ENCODE results near the gene CXCL12.

The CXCL12 gene

DNA sequence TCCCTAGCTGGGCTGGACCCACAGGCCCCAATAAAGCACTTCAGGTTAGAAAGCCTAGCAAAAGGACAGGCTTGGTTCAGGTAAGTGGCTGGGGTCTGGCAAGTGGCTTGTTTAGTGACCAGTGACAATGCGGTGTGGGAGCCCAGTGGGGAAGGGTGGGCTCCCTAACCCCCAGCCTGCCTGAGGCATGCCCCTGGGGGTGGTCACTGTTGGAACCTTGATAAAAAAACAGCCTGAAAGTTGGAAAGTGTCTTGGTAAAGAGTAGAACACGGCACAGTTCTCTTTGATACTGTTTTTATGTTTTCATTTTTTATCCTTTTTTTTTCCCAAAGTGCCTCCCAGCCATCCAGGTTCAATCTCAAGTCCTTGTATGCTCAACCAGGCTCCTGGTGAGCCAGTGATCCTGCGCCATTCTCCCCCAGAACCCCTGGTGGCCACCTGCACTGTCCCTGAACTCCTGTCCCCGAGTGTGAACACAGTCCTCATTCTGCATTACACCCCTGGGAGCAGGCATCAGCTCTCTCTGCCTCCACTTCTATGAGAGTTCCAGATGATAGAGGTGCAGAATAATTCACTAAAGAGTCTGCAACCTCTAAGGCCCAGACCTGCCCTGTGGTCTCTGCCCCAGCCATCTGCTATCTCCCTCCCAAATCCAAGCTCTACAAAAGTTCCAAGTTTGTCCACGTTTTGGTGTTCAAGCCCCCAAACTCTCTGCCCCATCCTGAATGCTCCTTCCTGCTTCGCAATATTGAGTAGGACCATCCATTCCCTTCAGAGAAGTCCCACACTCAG, 15.0 kb upstream of the CXCL12 start:
- Histone ChIP-seq H3K27ac (no peak overlapping the region), H3K36me3 (no peaks in the 10 kb centered on the region), H3K27me3 (peaks cover 22% of the 10 kb centered on the region), H3K9me3 (no peaks in the 10 kb centered on the region), H3K4me3 (ENCODE audit: low read depth in 1 of 2, low read length in 1 of 2) (no peak overlapping the region), H3K4me1 (ENCODE audit: control insufficient read depth in 1 of 2, insufficient read depth in 1 of 2, low read depth in 1 of 2, low read length in 1 of 2) (no peaks in the 10 kb centered on the region)
- TF ChIP-seq, protein P1, sequence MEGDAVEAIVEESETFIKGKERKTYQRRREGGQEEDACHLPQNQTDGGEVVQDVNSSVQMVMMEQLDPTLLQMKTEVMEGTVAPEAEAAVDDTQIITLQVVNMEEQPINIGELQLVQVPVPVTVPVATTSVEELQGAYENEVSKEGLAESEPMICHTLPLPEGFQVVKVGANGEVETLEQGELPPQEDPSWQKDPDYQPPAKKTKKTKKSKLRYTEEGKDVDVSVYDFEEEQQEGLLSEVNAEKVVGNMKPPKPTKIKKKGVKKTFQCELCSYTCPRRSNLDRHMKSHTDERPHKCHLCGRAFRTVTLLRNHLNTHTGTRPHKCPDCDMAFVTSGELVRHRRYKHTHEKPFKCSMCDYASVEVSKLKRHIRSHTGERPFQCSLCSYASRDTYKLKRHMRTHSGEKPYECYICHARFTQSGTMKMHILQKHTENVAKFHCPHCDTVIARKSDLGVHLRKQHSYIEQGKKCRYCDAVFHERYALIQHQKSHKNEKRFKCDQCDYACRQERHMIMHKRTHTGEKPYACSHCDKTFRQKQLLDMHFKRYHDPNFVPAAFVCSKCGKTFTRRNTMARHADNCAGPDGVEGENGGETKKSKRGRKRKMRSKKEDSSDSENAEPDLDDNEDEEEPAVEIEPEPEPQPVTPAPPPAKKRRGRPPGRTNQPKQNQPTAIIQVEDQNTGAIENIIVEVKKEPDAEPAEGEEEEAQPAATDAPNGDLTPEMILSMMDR (IDR thresholded peaks at IDR 0.05), result no peak

DNA sequence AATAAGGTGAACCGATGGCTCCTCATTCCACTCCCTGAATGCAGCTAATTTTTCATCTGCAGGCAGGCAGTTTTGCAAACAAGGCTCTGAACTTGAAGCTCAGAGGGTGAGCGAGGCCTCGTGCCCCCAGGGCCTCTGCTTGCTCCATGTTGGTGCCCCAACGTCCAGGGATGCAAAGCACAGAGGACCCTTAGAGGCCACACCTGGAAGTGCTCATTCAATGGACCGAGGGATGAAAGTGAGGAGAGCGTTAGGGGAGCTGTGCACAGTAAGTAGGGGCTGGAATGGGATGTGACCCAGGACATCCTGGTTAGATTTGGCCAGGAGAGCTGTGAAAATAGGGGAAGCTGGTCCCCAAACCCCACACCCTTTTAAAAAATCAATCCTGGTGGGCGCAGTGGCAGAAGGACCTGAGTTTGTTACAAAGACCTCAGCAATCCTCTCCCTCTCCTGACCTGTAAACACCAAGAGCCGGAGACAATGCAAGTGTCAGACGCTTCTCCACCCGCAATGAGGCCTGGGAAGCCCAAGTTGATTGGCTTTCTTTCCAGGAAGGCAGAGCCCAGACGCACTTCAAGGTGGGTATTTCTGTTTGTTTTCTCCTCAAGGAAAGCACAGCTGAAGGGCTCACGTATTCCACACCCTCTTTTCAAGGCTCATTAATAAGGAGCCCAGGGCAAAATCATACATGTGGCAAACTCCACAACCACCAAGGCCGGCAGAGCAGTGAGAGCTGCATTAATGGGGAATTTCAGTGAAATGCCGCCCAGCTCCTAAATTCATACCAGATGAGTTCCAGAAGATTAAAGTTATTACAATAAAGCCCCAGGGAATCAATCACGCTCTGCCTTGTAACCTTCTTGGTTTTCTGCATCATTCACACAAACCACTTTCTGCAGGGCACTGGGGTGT, 14.1 kb upstream of the CXCL12 start:
- no peak overlapping the region for H3K27ac ChIP-seq
- H3K27me3 ChIP-seq, result peaks cover 24% of the 10 kb centered on the region
- TF ChIP-seq, protein P1 (IDR thresholded peaks at IDR 0.05), result no peak
- H3K4me1 ChIP-seq (ENCODE audit: control insufficient read depth in 1 of 2, insufficient read depth in 1 of 2, low read depth in 1 of 2, low read length in 1 of 2), result no peaks in the 10 kb centered on the region
- H3K9me3 ChIP-seq, result no peaks in the 10 kb centered on the region
- no peak overlapping the region for H3K4me3 ChIP-seq (ENCODE audit: low read depth in 1 of 2, low read length in 1 of 2)
- no peaks in the 10 kb centered on the region for H3K36me3 ChIP-seq

DNA sequence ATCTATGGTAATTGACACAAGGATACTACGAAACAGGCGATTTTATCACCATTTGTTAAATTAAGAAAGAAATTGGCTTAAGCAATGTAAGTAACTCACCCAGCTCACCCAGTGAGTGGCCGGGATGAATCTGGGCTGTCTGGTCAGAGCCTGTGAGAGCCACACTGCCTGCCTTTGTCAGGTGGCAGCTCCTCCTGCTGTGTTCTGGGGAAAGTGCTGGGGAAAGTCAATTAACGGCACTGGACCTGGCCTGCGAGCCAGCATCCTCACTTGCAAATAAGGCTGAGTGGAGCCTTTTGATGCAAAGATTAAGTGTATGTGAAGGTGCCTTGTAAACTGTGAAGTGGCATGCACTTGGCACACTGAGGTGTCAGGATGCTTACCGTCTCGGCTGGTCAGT, 13.4 kb upstream of the CXCL12 start:
- no peak overlapping the region for H3K4me3 ChIP-seq (ENCODE audit: low read depth in 1 of 2, low read length in 1 of 2)
- H3K27ac ChIP-seq, result no peak overlapping the region
- no peaks in the 10 kb centered on the region for H3K4me1 ChIP-seq (ENCODE audit: control insufficient read depth in 1 of 2, insufficient read depth in 1 of 2, low read depth in 1 of 2, low read length in 1 of 2)
- TF ChIP-seq, protein P1 (IDR thresholded peaks at IDR 0.05), result no peak
- peaks cover 29% of the 10 kb centered on the region for H3K27me3 ChIP-seq
- no peaks in the 10 kb centered on the region for H3K36me3 ChIP-seq
- H3K9me3 ChIP-seq, result no peaks in the 10 kb centered on the region

DNA sequence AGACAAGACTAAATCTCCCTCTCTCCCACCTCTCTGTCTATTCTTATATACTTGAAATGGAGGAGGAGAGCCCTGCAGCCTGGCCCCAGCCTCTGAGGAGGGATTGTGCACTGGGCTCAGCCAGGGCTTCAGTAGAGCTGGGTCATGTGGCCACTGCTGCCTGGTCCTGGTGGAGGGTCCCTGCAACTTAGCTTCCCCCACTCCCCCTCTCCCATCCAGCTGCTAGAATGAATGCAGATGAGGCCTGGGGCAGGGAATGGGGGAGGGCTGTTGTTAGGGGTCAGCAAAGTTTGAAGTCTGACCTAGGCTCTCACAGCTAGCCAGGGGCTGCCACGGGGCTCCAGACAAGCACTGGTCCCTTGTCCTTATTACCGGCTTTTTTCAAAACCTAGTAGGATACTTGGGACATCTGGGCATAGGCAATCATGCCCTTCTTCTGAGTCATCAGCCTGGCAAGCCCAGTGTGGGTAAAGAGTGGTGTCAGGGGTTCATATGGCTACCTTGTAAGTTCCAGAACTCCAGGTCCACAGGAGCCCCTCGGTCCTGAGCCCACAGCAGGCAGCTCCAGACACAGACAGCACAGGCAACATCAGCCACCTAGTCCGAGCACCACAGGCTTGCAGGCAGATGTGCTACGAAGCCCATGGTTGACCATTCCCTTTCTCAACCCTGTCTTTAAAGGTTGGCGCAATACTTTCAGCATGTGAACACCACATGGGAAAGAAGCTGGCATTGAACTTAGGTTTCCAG, 12.8 kb upstream of the CXCL12 start:
- no peaks in the 10 kb centered on the region for H3K4me1 ChIP-seq (ENCODE audit: control insufficient read depth in 1 of 2, insufficient read depth in 1 of 2, low read depth in 1 of 2, low read length in 1 of 2)
- H3K4me3 ChIP-seq (ENCODE audit: low read depth in 1 of 2, low read length in 1 of 2), result no peak overlapping the region
- H3K27ac ChIP-seq, result no peak overlapping the region
- TF ChIP-seq, protein P1 (IDR thresholded peaks at IDR 0.05), result no peak
- H3K9me3 ChIP-seq, result no peaks in the 10 kb centered on the region
- peaks cover 29% of the 10 kb centered on the region for H3K27me3 ChIP-seq
- no peaks in the 10 kb centered on the region for H3K36me3 ChIP-seq

DNA sequence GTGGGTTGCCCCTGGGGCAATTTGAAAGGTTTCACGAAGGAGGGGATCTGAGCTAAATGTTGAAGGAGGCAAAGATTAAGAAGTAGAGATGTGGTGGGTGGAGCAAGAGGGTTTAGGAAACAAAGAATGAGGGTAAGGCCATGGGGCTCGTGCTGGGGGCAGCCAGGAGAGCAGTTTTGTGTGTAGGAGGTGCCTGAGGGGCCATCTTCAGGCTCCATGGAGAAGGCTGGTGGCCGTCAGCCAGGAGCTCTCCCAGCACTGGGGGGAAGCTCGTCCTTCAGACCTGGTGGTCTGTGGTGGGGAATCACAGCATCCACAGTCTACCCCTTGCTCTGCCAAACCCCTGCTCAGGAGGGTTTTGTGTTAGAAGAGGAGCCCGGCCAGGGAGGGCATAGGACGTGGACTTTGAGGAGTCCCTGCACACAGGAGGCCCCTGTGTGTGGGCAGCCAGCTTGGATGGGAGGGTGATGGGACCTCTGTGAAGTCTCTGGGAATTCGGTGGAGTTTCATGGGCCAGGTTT, 11.8 kb upstream of the CXCL12 start:
- Histone ChIP-seq H3K9me3 (no peaks in the 10 kb centered on the region), H3K27ac (no peak overlapping the region), H3K36me3 (no peaks in the 10 kb centered on the region), H3K4me1 (ENCODE audit: control insufficient read depth in 1 of 2, insufficient read depth in 1 of 2, low read depth in 1 of 2, low read length in 1 of 2) (no peaks in the 10 kb centered on the region), H3K4me3 (ENCODE audit: low read depth in 1 of 2, low read length in 1 of 2) (no peak overlapping the region), H3K27me3 (peaks cover 38% of the 10 kb centered on the region)
- TF ChIP-seq, protein P1 (IDR thresholded peaks at IDR 0.05), result no peak
